HepG2 (cell line): ENCODE measurements around the gene FAM3A. TPM values are rescaled to one million over a fixed set of nuclear protein-coding genes. Genes with fewer than 3 reads are reported as not detected.

Experiments
- ATAC-seq: fragments of 200-7000 bp; cut with Tn5 transposase; 3 replicates; pipeline ENCODE4 v1.9.1; 2020; ENCODE audit warnings: mild to moderate bottlenecking, moderate library complexity
- BruUV-seq: library from RNA; stranded (reverse); fragments of 400-500 nt; replicated peaks from 2 replicates; lab custom pipeline; 2021; lab: Mats Ljungman, UMichigan
- CTCF ChIA-PET: fragments of 300-600 bp; formaldehyde crosslinking; extraction: SDS; loops from one replicate; lab custom pipeline; 2021; ENCODE audit warnings: low total read pairs, inconsistent platforms, low intra/inter-chr PET ratio; lab: Yijun Ruan, JAX
- POLR2A ChIA-PET: fragments of 350-600 bp; sonication (Branson Sonifier 250); formaldehyde crosslinking; loops from one replicate; lab custom pipeline; 2020; ENCODE audit warnings: antibody characterized with exemption, inconsistent platforms; lab: Yijun Ruan, JAX
- DNase-seq: peaks from one replicate; pipeline ENCODE4 v3.0.0-alpha.2; 2015; ENCODE audit warnings: low spot score
- FAIRE-seq: peaks from 3 replicates; lab custom pipeline; 2011; peaks lifted over from hg19 to GRCh38; lab: Jason Lieb, UNC
- H2AFZ ChIP-seq: one replicate; pipeline ENCODE4 v1.6.1; 2011; ENCODE audit warnings: low read length, inconsistent platforms
- H3K27ac ChIP-seq: fragments of 300-600 bp; 3 replicates; pipeline ENCODE4 v1.8.0; 2011; ENCODE audit warnings: mixed run types, mild to moderate bottlenecking, mixed read lengths, low read length, inconsistent platforms; ENCODE audit not compliant: insufficient read depth; ENCODE audit errors: extremely low read length
- H3K27me3 ChIP-seq, 2 experiments: fragments of 200-600 bp in 1 of 2; 2 replicates in 1 of 2; 3 replicates in 1 of 2; pipeline versions ENCODE4 v1.6.0 to v1.8.0; 2011; ENCODE audit warnings: low read length in 2 of 2, mild to moderate bottlenecking in 2 of 2, moderate library complexity in 2 of 2, inconsistent platforms in 1 of 2; ENCODE audit not compliant: insufficient read depth in 2 of 2, control insufficient read depth in 1 of 2
- H3K36me3 ChIP-seq, 2 experiments: fragments of 200-600 bp in 1 of 2; replicated peaks in 1 of 2; 2 replicates in 1 of 2; 3 replicates in 1 of 2; pipeline versions ENCODE4 v1.5.1 to v1.8.0; 2011; ENCODE audit warnings: low read length in 2 of 2, inconsistent platforms in 1 of 2; ENCODE audit not compliant: insufficient read depth in 2 of 2, control insufficient read depth in 1 of 2
- H3K4me1 ChIP-seq: 2 replicates; pipeline ENCODE4 v1.5.1; 2012; ENCODE audit warnings: low read length, inconsistent platforms; ENCODE audit not compliant: insufficient read depth
- H3K4me2 ChIP-seq: 2 replicates; pipeline ENCODE4 v1.6.0; 2011; ENCODE audit warnings: low read depth, low read length, inconsistent platforms
- H3K4me3 ChIP-seq, 3 experiments: fragments of 200-600 bp in 1 of 3; sonication (generic), shearing (Covaris generic) in 1 of 3; replicated peaks in 1 of 3; 2 replicates each; pipeline ENCODE4 v1.5.1; 2011 to 2016; ENCODE audit warnings: low read length in 3 of 3, inconsistent platforms in 2 of 3, low read depth in 2 of 3, mild to moderate bottlenecking in 2 of 3, control low read depth in 1 of 3, mixed read lengths in 1 of 3; ENCODE audit not compliant: insufficient read depth in 1 of 3
- H3K79me2 ChIP-seq: one replicate; pipeline ENCODE4 v1.6.1; 2011; ENCODE audit warnings: low read length, inconsistent platforms; ENCODE audit not compliant: insufficient read depth
- H3K9ac ChIP-seq: 2 replicates; pipeline ENCODE4 v1.6.0; 2011; ENCODE audit warnings: mild to moderate bottlenecking, low read depth, low read length, inconsistent platforms; ENCODE audit not compliant: insufficient read depth
- H3K9me3 ChIP-seq: 2 replicates; pipeline ENCODE4 v1.5.1; 2012; ENCODE audit warnings: mild to moderate bottlenecking, low read length
- H4K20me1 ChIP-seq: 2 replicates; pipeline ENCODE4 v1.6.0; 2011; ENCODE audit warnings: inconsistent platforms, mild to moderate bottlenecking, low read length, moderate library complexity; ENCODE audit not compliant: insufficient read depth
- CERS6 ChIP-seq: sonication (generic); formaldehyde crosslinking; IDR thresholded peaks from 2 replicates; pipeline ENCODE4 v1.5.0; 2020; ENCODE audit warnings: missing genetic modification reagents
- GFI1 ChIP-seq: sonication (generic); formaldehyde crosslinking; IDR thresholded peaks from 2 replicates; pipeline ENCODE4 v1.5.0; 2020; ENCODE audit warnings: missing genetic modification reagents, mild to moderate bottlenecking, borderline replicate concordance
- MLLT10 ChIP-seq: sonication (generic); formaldehyde crosslinking; IDR thresholded peaks from 2 replicates; pipeline ENCODE4 v1.4.0; 2020; ENCODE audit warnings: missing genetic modification reagents
- NAIF1 ChIP-seq: sonication (generic); formaldehyde crosslinking; IDR thresholded peaks from 2 replicates; pipeline ENCODE4 v1.5.0; 2020; ENCODE audit warnings: mild to moderate bottlenecking, missing genetic modification reagents, borderline replicate concordance
- NBN ChIP-seq: fragments of 450-650 bp; conservative IDR thresholded peaks from 2 replicates; pipeline ENCODE4 v1.6.1; 2017
- NKX3-1 ChIP-seq: sonication (generic); formaldehyde crosslinking; IDR thresholded peaks from 2 replicates; pipeline ENCODE4 v1.5.0; 2020; ENCODE audit warnings: missing genetic modification reagents
- TOPORS ChIP-seq: sonication (generic); formaldehyde crosslinking; IDR thresholded peaks from 2 replicates; pipeline ENCODE4 v1.8.0; 2023; ENCODE audit warnings: mild to moderate bottlenecking, missing genetic modification reagents
- ZBTB34 ChIP-seq: sonication (generic); formaldehyde crosslinking; IDR thresholded peaks from 2 replicates; pipeline ENCODE4 v1.8.0; 2022; ENCODE audit warnings: mild to moderate bottlenecking, missing genetic modification reagents
- ZBTB4 ChIP-seq: sonication (generic); formaldehyde crosslinking; IDR thresholded peaks from 2 replicates; pipeline ENCODE4 v1.4.0; 2020; ENCODE audit warnings: missing genetic modification reagents, mild to moderate bottlenecking, borderline replicate concordance
- ZNF570 ChIP-seq: sonication (generic); formaldehyde crosslinking; IDR thresholded peaks from 2 replicates; pipeline ENCODE4 v1.4.0; 2020; ENCODE audit warnings: mild to moderate bottlenecking, missing genetic modification reagents, borderline replicate concordance
- WGBS: methylation state at CpG from one replicate; pipeline ENCODE4 v1.1.6; 2017; ENCODE audit warnings: low lambda C conversion rate; 5-methylcytosine and 5-hydroxymethylcytosine counted together
- in situ Hi-C: cut with HindIII; loops from 2 replicates; pipeline ENCODE4 v1.10.0; 2017; ENCODE audit warnings: low pct_unique_long_range_greater_than_20kb; ENCODE audit not compliant: extremely low pct_ligation_motif_present
- intact Hi-C: fragments of 100-400 bp; cut with micrococcal nuclease; formaldehyde crosslinking; loops from one replicate; pipeline ENCODE4 v1.10.0; 2022; ENCODE audit not compliant: unreplicated experiment
- polyA plus RNA-seq, 8 experiments: library from polyadenylated mRNA; depleted of rRNA in 3 of 8; stranded (reverse) in 7 of 8; unstranded in 1 of 8; fragments of >200 nt; fragmentation: Illumina TruSeq in 4 of 8; extraction: Trizol in 4 of 8; gene quantifications; 2 replicates each; pipeline versions ENCODE4 v1.2.1 to v1.2.3, GENCODE V29; 2011 to 2016; ENCODE audit warnings: low read depth in 4 of 8, missing spikeins in 1 of 8, mixed read lengths in 1 of 8; ENCODE audit not compliant: insufficient read depth in 1 of 8
- total RNA-seq, 5 experiments: library from RNA; depleted of rRNA; stranded (reverse); fragments of >200 nt; fragmentation: Illumina TruSeq; extraction: Trizol; gene quantifications; 2 replicates each; pipeline ENCODE4 v1.2.3, GENCODE V29; 2016; ENCODE audit warnings: low read depth in 1 of 5

FAM3A gene
- total and polyA plus RNA-seq, 2 of the 13 experiments (the other 11 are each of a cell fraction or from before 2014, with no cell fraction given), result 11.2 to 22.7 TPM

GRCh38 chrX:154481195-154481594 lies 34.8 kb downstream of the FAM3A start:
- H3K27me3 ChIP-seq, result no peaks in the 10 kb centered on the region
- no peaks in the 10 kb centered on the region; a peak in 1 of 5 replicates for H3K36me3 ChIP-seq
- in situ Hi-C loops (loop anchor here (5.0 kb wide), 1 partner anchor 36 kb away; the partner anchor contains the start of gene FAM3A), intact Hi-C loops (no loop called here)
- H3K9me3 ChIP-seq, result no peaks in the 10 kb centered on the region
- H3K4me1 ChIP-seq, result peaks cover 26% of the 10 kb centered on the region
- H2AFZ ChIP-seq, result no peak overlapping the region
- DNase-seq, result no peak
- no peaks in the 10 kb centered on the region for H3K79me2 ChIP-seq
- no peak overlapping the region for H3K9ac ChIP-seq
- no TSS peak for BruUV-seq
- H3K4me2 ChIP-seq, result no peak overlapping the region
- POLR2A ChIA-PET, result interaction anchor here (2.3 kb wide), 1 partner anchor 9 kb away, joined by 11 read pairs; the partner anchor contains the start of gene SLC10A3
- FAIRE-seq, result peak; percentile 40
- CTCF ChIA-PET, result no interaction called here
- peak; percentile 15; the same call in 1 of the 3 replicates for ATAC-seq
- no peak overlapping the region for H3K27ac ChIP-seq
- H3K4me3 ChIP-seq, result no peak overlapping the region
- WGBS, result 19% methylated on average over 4 of the region's 5 CpGs
- no peaks in the 10 kb centered on the region for H4K20me1 ChIP-seq
- no peak for TF ChIP-seq MLLT10 (CRISPR knock-in tag)
- TF ChIP-seq NAIF1 (CRISPR knock-in tag), result no peak
- no peak for TF ChIP-seq NKX3-1 (CRISPR knock-in tag)
- no peak for TF ChIP-seq ZBTB4 (CRISPR knock-in tag)
- TF ChIP-seq GFI1 (CRISPR knock-in tag), result no peak
- no peak for TF ChIP-seq CERS6 (CRISPR knock-in tag)
- TF ChIP-seq TOPORS (CRISPR knock-in tag), result no peak
- no peak for TF ChIP-seq NBN
- TF ChIP-seq ZBTB34 (CRISPR knock-in tag), result no peak
- TF ChIP-seq ZNF570, result no peak
